Left ventricle myocardium superior (tissue), 1 donor: ENCODE measurements around the gene FIBP. TPM values are rescaled to one million over a fixed set of nuclear protein-coding genes. Genes with fewer than 3 reads are reported as not detected.
A peak's percentile ranks its signal among the peaks of the same experiment; 100 is the strongest.

Experiments
- ATAC-seq: fragments of 200-7000 bp; cut with Tn5 transposase; one replicate; pipeline ENCODE4 v1.9.1; 2020; ENCODE audit warnings: mild to moderate bottlenecking, moderate library complexity
- DNase-seq: peaks from one replicate; pipeline ENCODE4 v3.0.0-alpha.2; 2020
- intact Hi-C: fragments of 100-400 bp; cut with micrococcal nuclease; formaldehyde crosslinking; loops from one replicate; pipeline ENCODE4 v1.11.0; 2022
- total RNA-seq: library from RNA; stranded (reverse); fragmentation: NEBNext Ultra II Directional; extraction: Animal tissue kit (Norgen Biotek cat#: 25700); gene quantifications from one replicate; pipeline ENCODE4 v1.2.1, GENCODE V29; 2021
- donor health status: DM: no; HTN: yes; CAD: no; lungs with severe emphysema.

Gene FIBP
- total RNA-seq, 1 donor from 2014 or later: 44.9 TPM

DNA sequence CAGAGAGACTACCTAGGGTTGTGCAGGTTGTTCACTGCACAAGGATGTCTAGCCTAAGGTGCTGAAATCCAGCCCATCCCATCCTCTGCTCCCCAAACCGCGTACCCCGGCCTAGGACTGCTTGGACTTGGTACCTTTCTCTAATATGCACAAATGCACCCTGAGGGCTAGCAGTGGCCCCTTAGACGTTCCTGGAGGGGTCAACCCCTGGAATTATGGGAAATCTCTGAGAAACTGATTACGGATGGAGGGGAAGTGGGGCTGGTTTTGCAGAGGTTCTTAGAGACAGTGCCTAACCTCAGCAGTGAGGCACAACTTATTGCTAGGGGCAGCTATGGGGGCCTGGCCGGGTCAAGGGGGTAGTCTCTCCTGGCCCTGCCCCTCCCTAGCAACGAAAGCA lies 28.1 kb upstream of the FIBP start:
- DNase-seq (no peak), ATAC-seq (no peak)
- intact Hi-C loops: no loop called here

DNA sequence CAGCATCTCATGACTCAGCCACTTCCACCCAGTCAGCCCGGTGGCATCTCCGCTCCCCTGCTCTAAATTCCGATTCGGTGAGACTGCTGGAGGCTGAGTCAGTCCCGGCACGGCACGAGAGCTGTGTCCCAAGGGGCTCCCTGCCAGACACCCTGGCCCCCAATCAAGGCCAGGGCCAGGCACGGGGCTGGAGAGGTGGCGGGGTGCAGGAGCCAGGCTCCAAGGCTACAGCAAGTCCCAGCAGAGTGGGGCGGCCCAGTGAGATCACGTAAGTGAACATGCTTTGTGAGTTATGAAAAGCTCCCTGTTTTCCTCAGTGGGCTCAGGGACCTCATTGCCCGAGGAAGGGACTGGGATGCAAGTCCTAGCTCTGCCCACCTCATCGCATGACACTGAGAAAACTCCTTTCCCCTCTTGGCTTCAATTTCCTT lies 27.6 kb upstream of the FIBP start:
- ATAC-seq (peak; percentile 44), DNase-seq (peak; percentile 78)
- intact Hi-C loops: no loop called here

DNA sequence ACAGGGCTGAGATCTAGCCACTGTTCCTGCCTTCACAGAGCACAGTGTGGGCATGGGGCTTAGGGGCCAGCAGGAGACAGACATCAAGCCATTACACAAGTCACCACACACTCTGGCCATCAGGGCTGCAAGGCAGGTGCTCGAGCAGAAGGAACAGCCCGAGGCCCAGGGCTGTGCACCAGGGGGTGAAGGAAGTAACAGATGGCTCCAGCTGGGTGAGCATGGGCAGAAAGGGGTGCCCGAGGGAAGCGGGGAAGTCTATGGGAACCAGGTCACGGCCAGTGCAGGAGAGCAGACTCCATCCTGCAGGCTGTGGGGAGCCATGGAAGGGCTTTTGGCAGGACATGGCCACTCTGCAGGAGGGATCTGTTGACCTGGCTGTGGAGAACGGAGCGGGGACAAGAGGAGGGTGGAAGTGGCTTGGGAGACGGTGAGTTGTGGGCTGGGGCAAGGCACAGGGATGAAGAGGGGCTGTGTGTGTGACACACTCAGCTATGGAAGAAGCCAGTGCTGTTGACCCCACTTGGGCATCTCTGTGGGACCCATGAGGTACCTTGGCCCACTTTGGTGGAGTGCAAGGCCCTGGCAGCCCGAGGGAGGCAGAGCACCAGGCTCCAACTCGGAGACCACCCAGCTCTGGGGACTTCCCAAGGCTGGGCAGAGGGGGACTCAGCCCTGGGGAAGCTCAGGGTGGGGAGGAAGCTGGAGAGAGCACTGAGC lies 27.0 kb upstream of the FIBP start:
- DNase-seq: no peak
- intact Hi-C loops: no loop called here
- ATAC-seq: no peak

DNA sequence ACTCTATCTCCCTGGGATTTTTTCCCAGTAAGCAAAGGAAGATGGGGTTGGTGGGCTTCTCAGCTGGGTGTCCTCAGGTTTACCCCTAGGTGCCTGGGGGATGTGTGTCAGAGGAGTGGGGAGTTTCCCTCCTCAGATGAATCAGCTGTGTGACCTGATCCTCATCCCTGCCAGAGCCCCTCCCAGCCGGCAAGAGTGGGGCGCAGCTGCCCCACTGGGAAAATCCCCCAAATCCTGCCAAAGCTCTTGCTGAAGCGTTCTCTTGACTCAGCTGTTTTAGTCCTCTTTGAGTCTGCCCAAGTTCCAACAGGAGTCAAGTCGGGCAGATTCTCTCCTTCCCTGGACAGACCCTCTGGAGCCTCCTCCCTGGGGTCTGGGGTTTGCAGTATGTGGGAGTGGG lies 24.6 kb upstream of the FIBP start:
- DNase-seq: no peak
- ATAC-seq: no peak
- intact Hi-C loops: no loop called here

DNA sequence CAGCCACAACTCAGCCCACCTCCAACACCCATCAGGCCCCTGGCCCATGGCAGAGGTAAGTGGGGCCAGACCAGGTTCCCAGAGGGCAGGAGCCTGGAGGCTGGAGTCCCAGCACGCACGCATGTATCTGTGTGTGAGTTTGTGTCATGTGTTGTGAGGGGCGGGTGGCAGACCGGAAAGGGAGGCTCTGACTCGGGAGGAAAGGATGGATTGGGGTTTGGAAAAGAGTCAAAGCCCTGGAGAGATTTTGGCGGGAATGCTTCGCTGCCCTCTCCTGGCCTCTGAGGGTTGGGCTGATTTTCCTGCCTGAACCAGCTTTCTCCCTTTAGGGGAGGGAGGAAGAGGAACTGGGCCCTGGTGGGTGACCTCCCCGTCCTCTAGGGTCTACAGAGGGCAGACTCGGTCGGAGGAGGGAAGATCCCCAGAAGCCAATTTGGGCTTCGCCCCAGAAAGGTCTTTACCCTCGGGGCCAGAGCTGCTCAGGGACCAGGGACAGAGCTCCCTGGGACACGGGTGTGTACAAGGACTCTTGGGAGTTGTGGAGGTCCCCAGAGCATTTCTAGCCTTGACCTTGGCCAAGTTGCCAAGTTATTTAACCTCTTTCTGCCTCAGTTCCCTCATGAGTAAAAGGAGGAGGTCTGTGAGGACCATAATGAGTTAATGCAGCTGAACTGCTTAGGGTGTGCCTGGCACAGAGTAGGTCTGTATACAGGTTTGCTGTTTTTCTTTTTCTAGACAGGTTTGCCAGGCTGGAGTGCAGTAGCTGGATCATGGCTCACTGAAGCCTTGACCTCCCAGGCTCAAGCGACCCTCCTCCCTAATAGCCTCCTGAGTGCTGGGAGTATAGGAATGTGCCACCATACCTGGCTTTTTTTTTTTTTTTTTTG lies 23.7 kb upstream of the FIBP start:
- peak; percentile 21 for ATAC-seq
- peak; percentile 50 for DNase-seq
- intact Hi-C loops: no loop called here

DNA sequence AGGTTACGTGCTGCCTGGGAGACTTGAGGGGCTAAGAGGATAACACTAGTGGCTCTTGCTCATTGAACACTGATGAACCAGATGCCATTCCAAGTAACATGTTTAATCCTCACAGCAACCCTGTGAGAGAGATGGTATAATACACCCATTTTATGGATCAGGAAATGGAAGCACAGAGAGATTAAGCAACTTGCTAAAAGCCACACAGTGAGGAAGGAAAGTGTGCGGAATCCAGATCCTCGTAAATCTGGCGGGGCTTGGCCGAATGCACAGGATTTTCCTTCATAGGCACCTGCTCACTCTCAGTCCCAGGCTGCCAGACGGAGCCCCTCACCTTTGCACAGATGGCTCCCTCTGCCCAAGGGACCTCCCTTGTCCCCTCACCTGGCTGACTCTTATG lies 19.6 kb upstream of the FIBP start:
- intact Hi-C loops: no loop called here
- ATAC-seq: no peak
- DNase-seq: no peak

DNA sequence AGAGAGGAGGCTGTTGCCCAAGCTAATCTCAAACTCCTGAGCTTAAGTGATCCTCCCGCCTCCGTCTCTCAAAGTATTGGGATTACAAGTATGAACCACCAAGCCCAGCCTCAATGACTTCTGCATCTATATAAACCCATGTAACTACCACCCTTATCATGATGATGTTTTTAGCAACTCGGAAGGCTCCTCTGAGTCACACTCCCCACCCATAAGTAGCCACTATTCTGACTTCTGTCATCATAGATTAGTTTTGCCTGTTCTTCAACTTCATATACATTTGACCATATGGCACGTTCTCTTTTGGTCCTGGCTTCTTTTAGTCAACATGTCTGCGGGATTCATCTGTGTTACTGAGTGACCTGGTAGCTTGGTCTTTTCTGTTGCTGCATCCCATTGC lies 18.3 kb upstream of the FIBP start:
- ATAC-seq (no peak), DNase-seq (no peak)
- intact Hi-C loops: no loop called here

DNA sequence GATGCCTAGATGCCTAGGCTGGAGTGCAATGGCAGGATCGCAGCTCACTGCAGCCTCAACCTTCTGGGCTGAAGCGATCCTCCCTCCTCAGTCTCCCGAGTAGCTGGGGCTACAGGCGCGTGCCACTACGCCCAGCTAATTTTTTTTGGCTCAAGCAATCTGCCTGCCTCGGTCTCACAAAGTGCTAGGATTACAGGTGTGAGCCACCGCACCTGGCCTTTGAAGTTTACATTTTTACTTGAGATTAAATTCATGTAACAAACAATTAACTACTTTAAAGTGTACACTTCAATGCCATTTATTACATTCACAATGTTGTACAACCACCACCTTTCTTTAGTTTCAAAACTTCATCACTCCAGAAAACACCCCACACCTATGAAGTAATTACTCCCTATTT lies 15.4 kb upstream of the FIBP start:
- ATAC-seq: no peak

DNA sequence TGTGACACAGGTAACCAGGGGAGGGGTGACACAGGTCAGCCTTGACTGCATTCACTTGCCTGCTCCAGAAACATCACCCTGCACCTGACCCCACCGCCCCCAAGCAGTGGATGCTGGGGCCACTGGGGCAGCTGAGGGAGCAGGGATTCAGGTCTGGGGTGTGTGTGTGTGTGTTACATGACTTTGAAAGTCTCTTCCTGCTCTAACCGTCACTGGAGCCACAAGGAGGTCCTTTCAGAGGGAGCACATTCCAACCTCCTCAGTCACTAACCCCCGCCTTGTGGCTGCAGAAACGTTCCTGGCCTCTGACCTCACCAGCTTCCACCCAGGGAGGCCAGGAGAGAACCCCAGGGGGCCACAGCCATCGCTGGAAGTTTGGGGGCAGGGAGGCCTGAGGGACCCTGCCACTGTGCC lies 14.8 kb upstream of the FIBP start:
- ATAC-seq (no peak), DNase-seq (peak; percentile 9)
- intact Hi-C loops: no loop called here

More for the DNA sequence above, 15.4 kb upstream of the FIBP start:
- intact Hi-C loops: no loop called here
- DNase-seq: no peak

DNA sequence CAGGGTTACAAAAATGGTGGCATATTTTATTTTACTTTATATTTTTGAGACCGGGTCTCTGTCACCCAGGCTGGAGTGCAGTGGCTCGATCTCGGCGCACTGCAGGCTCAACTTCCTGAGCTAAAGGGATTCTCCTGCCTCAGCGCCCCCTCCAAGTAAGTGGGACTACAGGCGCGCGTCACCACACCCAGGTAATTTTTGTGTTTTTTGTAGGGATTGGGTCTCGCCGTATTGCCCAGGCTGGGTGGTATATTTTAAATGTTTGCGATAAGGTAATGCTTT lies 12.6 kb upstream of the FIBP start:
- ATAC-seq: no peak
- DNase-seq: no peak
- intact Hi-C loops: no loop called here

DNA sequence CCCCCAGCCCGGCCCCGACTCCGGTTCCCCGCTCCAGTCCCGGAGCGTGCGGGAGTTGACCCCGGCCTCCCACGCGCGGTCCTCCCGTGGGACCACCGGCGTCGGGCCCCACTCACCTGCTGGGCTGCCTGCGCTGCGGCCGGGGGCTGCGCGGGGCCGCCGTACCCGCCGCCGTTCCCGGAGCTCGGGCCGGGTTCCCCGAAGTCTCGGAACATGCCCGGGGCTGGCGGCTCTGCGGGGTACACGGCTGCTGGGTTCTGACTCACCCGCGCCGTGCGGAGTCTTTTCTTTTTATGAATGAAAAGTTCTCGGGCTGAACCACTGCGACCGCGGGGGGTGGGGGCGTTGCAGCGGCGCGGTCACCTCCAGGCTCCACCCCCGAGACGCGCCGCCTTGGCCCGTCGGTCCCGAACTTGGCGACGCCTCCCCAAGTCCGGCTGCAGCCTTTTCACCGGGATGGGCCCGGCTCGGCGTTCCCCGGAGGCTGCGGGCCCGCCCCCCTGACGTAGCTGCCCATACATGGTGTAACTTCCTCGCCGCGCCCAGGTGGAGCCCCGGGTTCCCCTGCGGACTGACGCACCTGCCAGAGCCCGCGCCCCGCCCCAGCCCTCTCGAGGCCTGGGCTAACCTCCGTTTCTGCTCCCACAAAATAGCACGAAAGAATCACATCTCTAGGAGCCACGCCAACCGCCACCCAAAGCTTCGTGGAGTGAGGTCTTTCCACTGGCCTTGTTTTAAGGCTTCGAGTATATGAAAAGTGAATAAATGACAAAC lies 12.0 kb upstream of the FIBP start, which contains the start of gene FOSL1:
TSS of gene FOSL1 (minus strand) at position 264 of the 774 bp plus-strand sequence. CDS start at position 215, 49 bp downstream.
- intact Hi-C loops: no loop called here
- ATAC-seq: peak; percentile 94

DNA sequence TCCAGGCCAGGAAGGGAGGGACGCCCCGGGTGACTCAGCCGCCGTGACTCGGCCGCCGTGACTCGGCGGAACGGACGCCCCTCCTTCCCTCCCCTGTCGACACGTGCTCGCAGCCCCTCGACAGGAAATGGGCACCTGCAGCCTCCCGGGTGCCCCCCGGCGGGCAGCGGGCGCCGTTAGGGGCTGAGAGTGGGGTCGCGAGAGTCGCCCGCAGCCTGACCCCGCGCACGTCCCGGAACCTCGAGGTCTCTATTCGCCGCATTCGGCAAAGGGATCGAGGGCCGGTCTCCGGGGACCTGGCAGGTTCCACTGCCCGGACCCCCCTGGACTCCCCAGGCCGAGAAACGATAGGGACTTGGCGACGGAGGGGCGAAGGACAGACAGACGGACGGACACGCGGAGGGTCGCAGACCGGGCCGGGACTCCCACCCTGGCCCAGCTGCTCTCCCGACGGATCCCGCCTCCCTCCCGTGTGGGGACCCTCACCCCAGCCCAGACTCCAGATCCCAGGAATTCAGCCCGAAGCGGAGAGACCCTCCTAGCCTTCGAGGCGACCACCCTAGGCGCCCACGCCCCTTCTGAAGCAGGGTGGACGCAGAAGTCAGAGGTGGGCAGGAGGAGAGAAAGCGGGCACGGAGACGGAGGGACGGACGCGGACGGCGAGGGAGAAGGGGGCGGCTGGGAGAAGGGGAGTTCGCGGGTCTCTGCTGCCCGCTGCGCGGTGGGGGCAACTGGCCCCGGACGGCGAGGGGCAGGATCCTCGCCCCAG lies 11.3 kb upstream of the FIBP start:
- intact Hi-C loops: no loop called here
- ATAC-seq: peak; percentile 54
- peak; percentile 72 for DNase-seq

More for the DNA sequence above, 12.0 kb upstream of the FIBP start, which contains the start of gene FOSL1:
- DNase-seq: peak; percentile 91

DNA sequence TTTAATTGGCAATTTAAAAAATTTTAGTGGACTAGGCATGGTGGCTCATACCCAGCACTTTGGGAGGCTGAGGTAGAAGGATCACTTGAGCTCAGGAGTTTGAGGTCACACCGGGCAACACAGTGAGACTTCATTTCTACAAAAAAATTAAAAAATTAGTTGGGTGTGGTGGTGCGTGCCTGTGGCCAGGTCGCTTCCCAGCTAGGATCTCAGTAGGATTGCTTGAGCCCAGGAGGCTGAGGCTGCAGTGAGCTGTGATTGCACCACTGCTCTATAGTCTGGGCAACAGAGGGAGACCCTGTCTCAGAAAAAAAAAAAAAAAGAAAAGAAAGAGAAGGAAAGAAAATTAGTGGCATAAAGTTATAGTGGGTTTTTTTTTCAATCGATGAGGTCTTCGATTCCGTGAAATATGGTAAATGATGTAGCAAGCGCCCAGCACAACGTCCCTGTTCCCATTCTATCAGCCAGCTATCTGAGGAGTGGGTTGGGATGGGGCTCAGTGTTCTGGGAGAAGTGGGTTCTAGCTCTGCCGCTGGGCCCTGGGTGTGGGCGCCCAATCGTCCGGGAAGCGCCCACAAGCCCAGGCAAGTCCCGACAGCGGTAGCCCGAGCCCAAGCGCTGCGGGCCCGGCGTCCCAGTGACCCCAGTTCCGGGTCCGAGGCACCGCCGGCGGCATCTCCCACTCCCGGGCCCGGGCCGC lies 10.5 kb upstream of the FIBP start:
- intact Hi-C loops: no loop called here
- peak; percentile 4 for DNase-seq
- ATAC-seq: no peak

DNA sequence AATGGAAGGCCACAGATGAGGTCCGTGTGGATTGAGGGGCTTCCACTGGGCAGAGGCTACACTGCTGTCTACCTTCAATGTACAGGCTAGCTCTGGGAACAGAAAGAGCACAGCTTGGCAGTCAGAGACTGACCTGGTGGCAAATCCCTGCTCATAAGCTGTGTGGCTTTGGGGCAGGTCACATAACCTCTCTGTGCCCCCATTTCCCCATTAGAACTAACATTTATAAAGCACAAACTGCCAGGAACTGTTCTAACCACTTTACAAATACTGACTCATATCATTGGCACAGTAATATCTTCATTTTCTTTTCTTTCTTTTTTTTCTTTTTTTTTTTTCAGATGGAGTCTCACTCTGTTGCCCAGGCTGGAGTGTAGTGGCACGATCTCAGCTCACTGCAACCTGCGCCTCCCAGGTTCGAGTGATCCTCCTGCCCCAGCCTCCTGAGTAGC lies 8.8 kb upstream of the FIBP start:
- DNase-seq (no peak), ATAC-seq (no peak)
- intact Hi-C loops: no loop called here

DNA sequence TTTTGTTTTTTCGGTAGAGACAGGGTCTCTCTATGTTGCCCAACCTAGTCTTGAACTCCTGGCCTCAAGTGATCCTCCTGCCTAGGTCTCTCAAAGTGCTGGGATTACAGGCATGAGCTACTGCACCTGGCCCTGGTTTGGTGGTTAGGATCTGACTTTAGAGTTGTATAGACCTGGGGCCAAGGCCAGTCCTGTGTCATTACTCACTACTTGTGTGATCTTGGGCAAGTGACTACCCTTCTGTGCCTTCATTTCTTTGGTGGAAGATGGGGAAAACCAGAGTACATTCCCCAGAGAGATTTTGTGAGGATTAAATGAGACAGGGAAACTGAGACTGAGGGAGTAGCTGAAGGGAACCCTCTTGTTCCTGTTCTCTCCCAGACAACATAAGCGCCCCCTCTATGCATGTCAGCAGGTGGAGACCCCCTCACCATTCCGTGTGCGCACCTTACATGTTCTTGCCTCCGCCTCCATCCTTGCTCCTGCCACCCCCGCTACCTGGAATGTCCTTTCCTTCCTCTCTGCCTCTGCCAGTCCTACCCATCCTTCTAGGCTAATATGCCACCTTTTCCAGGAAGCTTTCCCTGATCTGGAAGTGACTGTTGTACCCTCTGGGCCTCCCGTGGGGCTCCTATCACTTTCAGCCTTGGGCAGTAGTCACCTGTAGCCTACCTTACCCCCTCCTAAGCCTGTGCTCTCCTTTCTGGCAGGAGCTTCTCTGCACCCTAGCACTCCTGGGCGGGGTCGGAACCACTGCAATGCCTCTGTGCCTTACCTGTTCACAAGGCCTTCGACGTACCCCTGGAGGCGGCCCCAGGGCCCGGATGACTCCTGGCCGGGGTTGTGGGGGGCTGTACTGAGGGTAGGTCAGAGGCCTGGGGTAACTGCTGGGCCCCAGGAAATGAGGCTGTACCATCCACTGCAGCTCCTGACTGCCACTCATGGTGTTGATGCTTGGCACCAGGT lies 8.0 kb upstream of the FIBP start:
- intact Hi-C loops: no loop called here
- ATAC-seq: no peak
- DNase-seq: peak; percentile 27

DNA sequence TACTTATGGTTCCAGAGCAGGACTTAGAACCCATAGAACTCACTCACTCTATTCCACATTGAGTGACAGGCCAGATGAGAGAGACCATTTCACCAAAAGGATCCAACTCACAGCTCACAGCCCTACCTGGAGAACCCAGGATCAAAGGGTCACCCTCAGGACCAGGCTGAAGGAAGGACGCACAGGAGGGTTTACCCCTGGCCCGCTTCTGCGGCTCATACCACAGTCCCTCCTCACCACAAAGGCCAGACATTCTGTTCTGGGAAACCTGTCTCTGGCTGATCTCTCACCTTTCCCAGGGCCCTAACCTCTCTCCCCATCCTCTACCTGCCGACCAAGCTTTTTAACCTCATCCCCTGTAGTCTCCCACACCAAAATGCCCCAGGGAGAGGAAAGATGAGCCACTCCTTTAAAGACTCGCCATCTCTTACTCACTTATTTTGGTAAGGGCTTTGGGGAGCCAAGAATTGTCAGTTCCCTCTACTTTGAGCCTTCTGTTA lies 7.3 kb upstream of the FIBP start:
- intact Hi-C loops: no loop called here
- ATAC-seq (no peak), DNase-seq (peak; percentile 4)

DNA sequence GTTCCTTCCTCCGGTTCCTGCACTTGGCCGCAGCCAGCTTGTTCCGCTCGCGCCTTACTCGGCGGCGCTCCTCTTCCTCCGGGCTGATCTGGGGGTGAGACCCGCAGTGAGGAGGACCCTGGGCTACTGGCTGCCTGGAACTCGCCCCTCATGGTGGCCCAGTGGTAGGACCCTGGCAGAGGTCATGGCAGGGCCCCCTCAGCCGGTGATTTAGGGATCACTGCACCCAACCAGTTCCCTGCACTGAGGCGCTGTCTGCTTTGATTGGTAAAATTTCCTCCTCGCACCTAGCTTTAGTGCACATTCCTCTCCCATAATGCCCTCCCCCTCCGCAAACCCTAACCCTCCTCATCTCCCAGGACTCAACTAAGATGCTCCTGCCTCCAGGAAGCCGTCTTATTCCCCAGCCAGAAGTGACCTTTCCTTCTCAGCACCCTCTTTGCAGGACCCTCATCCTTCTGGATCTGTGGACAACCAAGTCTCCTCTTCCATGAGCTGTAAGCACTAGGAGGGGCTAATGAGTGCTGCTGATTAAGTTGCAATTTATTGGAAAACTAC lies 5.8 kb upstream of the FIBP start:
- peak; percentile 64 for DNase-seq
- intact Hi-C loops: no loop called here
- no peak for ATAC-seq
